Body of pancreas (tissue), 4 donors: ENCODE data around the gene NTRK2. TPM values are rescaled to one million over a fixed set of nuclear protein-coding genes. Genes with fewer than 3 reads are reported as not detected.
"Not testable (repeated sequence)": the region's sequence is repeated elsewhere in the genome, so short reads cannot be mapped to it uniquely, and the experiment has no call there.

ENCODE experiments used
- ATAC-seq: fragments of 150-250 bp; one replicate; pipeline ENCODE4 v1.9.1; 2016
- DNase-seq, 4 donors: peaks; one replicate each; pipeline ENCODE4 v3.0.0-alpha.2; 2019
- H3K27ac ChIP-seq, 4 donors: fragments of 200-600 bp; sonication (generic); 1 replicate in 3 of 4; 2 replicates in 1 of 4; pipeline versions ENCODE4 v1.5.1 to v1.6.1; 2016 to 2019; ENCODE audit warnings: mild to moderate bottlenecking in 1 of 4, mixed read lengths in 1 of 4, moderate library complexity in 1 of 4
- H3K27me3 ChIP-seq, 2 donors: fragments of 200-600 bp; sonication (generic); one replicate each; pipeline ENCODE4 v1.6.0; 2016; ENCODE audit warnings: mild to moderate bottlenecking in 1 of 2
- H3K36me3 ChIP-seq, 2 donors: fragments of 200-600 bp; sonication (generic); replicated peaks in 1 of 2; 2 replicates each; pipeline ENCODE4 v1.5.1; 2016; ENCODE audit warnings: low read depth in 2 of 2; ENCODE audit not compliant: insufficient read depth in 1 of 2
- H3K4me1 ChIP-seq: fragments of 200-600 bp; sonication (generic); one replicate; pipeline ENCODE4 v1.6.0; 2016
- H3K4me3 ChIP-seq, 2 donors: fragments of 200-600 bp; sonication (generic); 1 replicate in 1 of 2; 2 replicates in 1 of 2; pipeline ENCODE4 v1.5.1; 2016 to 2019
- H3K9me3 ChIP-seq, 3 donors: fragments of 200-600 bp; sonication (generic); 1 replicate in 2 of 3; 2 replicates in 1 of 3; pipeline ENCODE4 v1.5.1; 2016
- CTCF ChIP-seq, 7 experiments: fragments of 450-650 bp in 4 of 7; fragments of 200-600 bp in 3 of 7; sonication (generic) in 3 of 7; IDR thresholded peaks; one replicate each; pipeline ENCODE4 v1.5.1; 2016 to 2019; ENCODE audit warnings: antibody characterized with exemption in 7 of 7
- POLR2A ChIP-seq, 3 donors: fragments of 450-650 bp; IDR thresholded peaks; one replicate each; pipeline ENCODE4 v1.6.1; 2016; ENCODE audit warnings: antibody characterized with exemption in 3 of 3, mild to moderate bottlenecking in 2 of 3
- WGBS, 2 donors: methylation state at CpG; one replicate each; pipeline ENCODE4 v1.1.5; 2017; 5-methylcytosine and 5-hydroxymethylcytosine counted together
- intact Hi-C: fragments of 100-400 bp; cut with DNase I; formaldehyde crosslinking; loops from one replicate; pipeline ENCODE4 v1.15.1; 2023
- total RNA-seq, 2 donors: library from RNA; depleted of rRNA; stranded (reverse); fragments of >200 nt; gene quantifications; one replicate each; pipeline ENCODE4 v1.1.0, GENCODE V29; 2016

Gene NTRK2
- total RNA-seq, 2 donors from 2014 or later: 20.5 to 37.9 TPM

GRCh38 chr9:84897362-84898094 is 228.0 kb downstream of the NTRK2 start:
- no peaks in the 10 kb centered on the region for H3K27me3 ChIP-seq
- no peaks in the 10 kb centered on the region for H3K9me3 ChIP-seq
- H3K27ac ChIP-seq: no peak overlapping the region
- no peaks in the 10 kb centered on the region for H3K36me3 ChIP-seq
- H3K4me3 ChIP-seq: no peak overlapping the region
- 70 to 82% methylated on average over 7 of the region's 7 CpGs for WGBS, 2 donors
- TF ChIP-seq CTCF (IDR thresholded peaks at IDR 0.05) (no peak), POLR2A (IDR thresholded peaks at IDR 0.05) (no peak)
- intact Hi-C loops: no loop called here
- DNase-seq (no peak), ATAC-seq (no peak)
- H3K4me1 ChIP-seq: no peaks in the 10 kb centered on the region

- Histone ChIP-seq H3K36me3 (no peaks in the 10 kb centered on the region), H3K27me3 (no peaks in the 10 kb centered on the region), H3K4me1 (no peaks in the 10 kb centered on the region), H3K4me3 (no peak overlapping the region), H3K9me3 (no peaks in the 10 kb centered on the region), H3K27ac (no peak overlapping the region)
- ATAC-seq: no peak
- TF ChIP-seq CTCF (IDR thresholded peaks at IDR 0.05) (no peak), POLR2A (IDR thresholded peaks at IDR 0.05) (no peak)
- WGBS, 2 donors: 36 to 38% methylated on average over 2 of the region's 2 CpGs
- intact Hi-C loops: no loop called here
- no peak for DNase-seq
These were observed 228.7 kb downstream of the NTRK2 start for GRCh38 chr9:84898188-84898587.

- H3K27me3 ChIP-seq, H3K9me3 ChIP-seq, H3K36me3 ChIP-seq, H3K4me1 ChIP-seq, DNase-seq, H3K27ac ChIP-seq, intact Hi-C loops, ATAC-seq, H3K4me3 ChIP-seq: not testable (repeated sequence)
- WGBS, 2 donors: 66 to 82% methylated on average over 6 of the region's 6 CpGs
These were observed 229.1 kb downstream of the NTRK2 start for GRCh38 chr9:84898618-84899017.

- no peaks in the 10 kb centered on the region for H3K9me3 ChIP-seq
- 92 to 95% methylated on average over 2 of the region's 2 CpGs for WGBS, 2 donors
- no peaks in the 10 kb centered on the region for H3K4me1 ChIP-seq
- H3K27me3 ChIP-seq: no peaks in the 10 kb centered on the region
- H3K36me3 ChIP-seq: no peaks in the 10 kb centered on the region
- TF ChIP-seq CTCF (IDR thresholded peaks at IDR 0.05): no peak
- no peak for TF ChIP-seq POLR2A (IDR thresholded peaks at IDR 0.05)
- no peak overlapping the region for H3K4me3 ChIP-seq
- no peak for ATAC-seq
- intact Hi-C loops: no loop called here
- H3K27ac ChIP-seq: no peak overlapping the region
- DNase-seq: no peak
These were observed 229.8 kb downstream of the NTRK2 start for GRCh38 chr9:84899326-84899725.

GRCh38 chr9:84900421-84900820 is 230.9 kb downstream of the NTRK2 start:
- H3K9me3 ChIP-seq: no peaks in the 10 kb centered on the region
- H3K4me1 ChIP-seq: no peaks in the 10 kb centered on the region
- no peaks in the 10 kb centered on the region for H3K27me3 ChIP-seq
- ATAC-seq (no peak), DNase-seq (no peak)
- H3K4me3 ChIP-seq: no peak overlapping the region
- TF ChIP-seq POLR2A (IDR thresholded peaks at IDR 0.05): no peak
- no peak for TF ChIP-seq CTCF (IDR thresholded peaks at IDR 0.05)
- no peak overlapping the region for H3K27ac ChIP-seq
- intact Hi-C loops: no loop called here
- H3K36me3 ChIP-seq: no peaks in the 10 kb centered on the region
- WGBS, 2 donors: 34 to 36% methylated on average over 2 of the region's 2 CpGs
